Activated effector memory CD4-positive, alpha-beta T cell treated with Interleukin-2 at 50 U/mL for 16 hours (primary cell): ENCODE results near the gene YIPF7.

Source experiments
- DNase-seq: peaks from one replicate; pipeline ENCODE4 v3.0.0-alpha.2; 2020

YIPF7 gene

GRCh38 chr4:44651425-44651824, at the start of gene YIPF7:
YIPF7 (minus strand) TSS chr4:44651625; CDS start chr4:44650100, 1,525 bp downstream.
- no peak for DNase-seq

- DNase-seq = no peak
Observed at GRCh38 chr4:44701037-44701436, 49.6 kb upstream of the YIPF7 start.

GRCh38 chr4:44700427-44700826, 49.0 kb upstream of the YIPF7 start:
- no peak for DNase-seq

- DNase-seq = no peak
Observed at GRCh38 chr4:44684648-44685047, 33.2 kb upstream of the YIPF7 start.

- DNase-seq = no peak
Observed at GRCh38 chr4:44679060-44679459, 27.6 kb upstream of the YIPF7 start.

GRCh38 chr4:44678094-44679041, 26.9 kb upstream of the YIPF7 start, which contains the start of gene GUF1:
GUF1 (plus strand) TSS chr4:44678420; CDS start chr4:44678623, 203 bp downstream.
- peak; percentile 82 for DNase-seq

GRCh38 chr4:44675366-44675765, 23.9 kb upstream of the YIPF7 start:
- no peak for DNase-seq

- no peak for DNase-seq
Observed at GRCh38 chr4:44674471-44674870, 23.0 kb upstream of the YIPF7 start.

- no peak for DNase-seq
Observed at GRCh38 chr4:44671636-44672035, 20.2 kb upstream of the YIPF7 start.

- DNase-seq = no peak
Observed at GRCh38 chr4:44670506-44671199, 19.2 kb upstream of the YIPF7 start.

- no peak for DNase-seq
Observed at GRCh38 chr4:44668526-44668925, 17.1 kb upstream of the YIPF7 start.

- DNase-seq = no peak
Observed at GRCh38 chr4:44663539-44664263, 12.3 kb upstream of the YIPF7 start.

GRCh38 chr4:44662623-44663005, 11.2 kb upstream of the YIPF7 start:
- no peak for DNase-seq

- no peak for DNase-seq
Observed at GRCh38 chr4:44661940-44662622, 10.7 kb upstream of the YIPF7 start.

- DNase-seq = no peak
Observed at GRCh38 chr4:44660396-44660795, 9.0 kb upstream of the YIPF7 start.

GRCh38 chr4:44652002-44652401, 577 bp upstream of the YIPF7 start:
- no peak for DNase-seq

GRCh38 chr4:44646151-44646550, 5.3 kb downstream of the YIPF7 start:
- DNase-seq = no peak

GRCh38 chr4:44638091-44638490, 13.3 kb downstream of the YIPF7 start:
- no peak for DNase-seq

GRCh38 chr4:44632733-44633132, 18.7 kb downstream of the YIPF7 start:
- no peak for DNase-seq

- no peak for DNase-seq
Observed at GRCh38 chr4:44632089-44632488, 19.3 kb downstream of the YIPF7 start.

GRCh38 chr4:44629280-44629866, 22.1 kb downstream of the YIPF7 start:
- DNase-seq = no peak

GRCh38 chr4:44623676-44624075, 27.7 kb downstream of the YIPF7 start:
- no peak for DNase-seq
